HepG2 (cell line): ENCODE measurements around the gene ADGRG1. TPM values are rescaled to one million over a fixed set of nuclear protein-coding genes. Genes with fewer than 3 reads are reported as not detected.

Experiments used
- ETV6 ChIP-seq: sonication (generic); formaldehyde crosslinking; conservative IDR thresholded peaks from 2 replicates; pipeline ENCODE4 v1.4.0; 2020; ENCODE audit warnings: missing genetic modification reagents
- MEIS2 ChIP-seq: sonication (generic); formaldehyde crosslinking; IDR thresholded peaks from 2 replicates; pipeline ENCODE4 v1.9.0; 2021; ENCODE audit warnings: mild to moderate bottlenecking, missing genetic modification reagents
- ZMYM2 ChIP-seq: sonication (generic); formaldehyde crosslinking; IDR thresholded peaks from 2 replicates; pipeline ENCODE4 v1.8.0; 2022; ENCODE audit warnings: mild to moderate bottlenecking, missing genetic modification reagents
- polyA plus RNA-seq, 8 experiments: library from polyadenylated mRNA; depleted of rRNA in 3 of 8; stranded (reverse) in 7 of 8; unstranded in 1 of 8; fragments of >200 nt; fragmentation: Illumina TruSeq in 4 of 8; extraction: Trizol in 4 of 8; gene quantifications; 2 replicates each; pipeline versions ENCODE4 v1.2.1 to v1.2.3, GENCODE V29; 2011 to 2016; ENCODE audit warnings: low read depth in 4 of 8, missing spikeins in 1 of 8, mixed read lengths in 1 of 8; ENCODE audit not compliant: insufficient read depth in 1 of 8
- total RNA-seq, 5 experiments: library from RNA; depleted of rRNA; stranded (reverse); fragments of >200 nt; fragmentation: Illumina TruSeq; extraction: Trizol; gene quantifications; 2 replicates each; pipeline ENCODE4 v1.2.3, GENCODE V29; 2016; ENCODE audit warnings: low read depth in 1 of 5
- TF ChIP-seq, protein P1 (sequence below): sonication (generic); formaldehyde crosslinking; IDR thresholded peaks from 2 replicates; pipeline ENCODE4 v1.4.0; 2020; ENCODE audit warnings: low read depth, missing genetic modification reagents
- TF ChIP-seq, protein P2 (sequence below): sonication (generic); formaldehyde crosslinking; IDR thresholded peaks from 2 replicates; pipeline ENCODE4 v1.8.0; 2022; ENCODE audit warnings: low read depth, missing genetic modification reagents

ADGRG1 gene
- total and polyA plus RNA-seq, 2 of the 13 experiments (the other 11 are each of a cell fraction or from before 2014, with no cell fraction given) = 2.7 to 5.9 TPM

DNA sequence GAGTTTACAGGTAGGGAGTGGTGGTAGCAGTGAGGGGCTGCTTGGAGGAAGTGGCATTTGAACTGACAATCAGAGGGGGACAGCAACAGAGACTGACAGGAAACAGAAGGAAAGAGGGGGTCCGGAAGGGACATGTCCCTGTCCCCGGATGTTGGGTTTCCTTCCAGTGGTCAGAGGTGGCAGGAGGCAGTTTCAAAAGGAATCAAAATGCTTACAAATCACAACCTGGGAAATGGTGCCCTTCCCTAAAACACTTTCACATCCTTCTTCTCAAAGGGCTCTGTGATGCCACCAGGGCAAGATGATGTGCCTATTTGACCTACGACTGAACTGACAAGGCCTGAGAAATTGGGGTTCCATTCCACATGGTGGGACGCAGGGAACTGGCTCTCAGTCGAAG, 19.7 kb downstream of the ADGRG1 start (continued):
- TF ChIP-seq, protein P1, sequence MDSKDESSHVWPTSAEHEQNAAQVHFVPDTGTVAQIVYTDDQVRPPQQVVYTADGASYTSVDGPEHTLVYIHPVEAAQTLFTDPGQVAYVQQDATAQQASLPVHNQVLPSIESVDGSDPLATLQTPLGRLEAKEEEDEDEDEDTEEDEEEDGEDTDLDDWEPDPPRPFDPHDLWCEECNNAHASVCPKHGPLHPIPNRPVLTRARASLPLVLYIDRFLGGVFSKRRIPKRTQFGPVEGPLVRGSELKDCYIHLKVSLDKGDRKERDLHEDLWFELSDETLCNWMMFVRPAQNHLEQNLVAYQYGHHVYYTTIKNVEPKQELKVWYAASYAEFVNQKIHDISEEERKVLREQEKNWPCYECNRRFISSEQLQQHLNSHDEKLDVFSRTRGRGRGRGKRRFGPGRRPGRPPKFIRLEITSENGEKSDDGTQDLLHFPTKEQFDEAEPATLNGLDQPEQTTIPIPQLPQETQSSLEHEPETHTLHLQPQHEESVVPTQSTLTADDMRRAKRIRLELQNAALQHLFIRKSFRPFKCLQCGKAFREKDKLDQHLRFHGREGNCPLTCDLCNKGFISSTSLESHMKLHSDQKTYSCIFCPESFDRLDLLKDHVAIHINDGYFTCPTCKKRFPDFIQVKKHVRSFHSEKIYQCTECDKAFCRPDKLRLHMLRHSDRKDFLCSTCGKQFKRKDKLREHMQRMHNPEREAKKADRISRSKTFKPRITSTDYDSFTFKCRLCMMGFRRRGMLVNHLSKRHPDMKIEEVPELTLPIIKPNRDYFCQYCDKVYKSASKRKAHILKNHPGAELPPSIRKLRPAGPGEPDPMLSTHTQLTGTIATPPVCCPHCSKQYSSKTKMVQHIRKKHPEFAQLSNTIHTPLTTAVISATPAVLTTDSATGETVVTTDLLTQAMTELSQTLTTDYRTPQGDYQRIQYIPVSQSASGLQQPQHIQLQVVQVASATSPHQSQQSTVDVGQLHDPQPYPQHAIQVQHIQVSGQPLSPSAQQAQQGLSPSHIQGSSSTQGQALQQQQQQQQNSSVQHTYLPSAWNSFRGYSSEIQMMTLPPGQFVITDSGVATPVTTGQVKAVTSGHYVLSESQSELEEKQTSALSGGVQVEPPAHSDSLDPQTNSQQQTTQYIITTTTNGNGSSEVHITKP (CRISPR knock-in tag) = no peak
- TF ChIP-seq, protein P2, sequence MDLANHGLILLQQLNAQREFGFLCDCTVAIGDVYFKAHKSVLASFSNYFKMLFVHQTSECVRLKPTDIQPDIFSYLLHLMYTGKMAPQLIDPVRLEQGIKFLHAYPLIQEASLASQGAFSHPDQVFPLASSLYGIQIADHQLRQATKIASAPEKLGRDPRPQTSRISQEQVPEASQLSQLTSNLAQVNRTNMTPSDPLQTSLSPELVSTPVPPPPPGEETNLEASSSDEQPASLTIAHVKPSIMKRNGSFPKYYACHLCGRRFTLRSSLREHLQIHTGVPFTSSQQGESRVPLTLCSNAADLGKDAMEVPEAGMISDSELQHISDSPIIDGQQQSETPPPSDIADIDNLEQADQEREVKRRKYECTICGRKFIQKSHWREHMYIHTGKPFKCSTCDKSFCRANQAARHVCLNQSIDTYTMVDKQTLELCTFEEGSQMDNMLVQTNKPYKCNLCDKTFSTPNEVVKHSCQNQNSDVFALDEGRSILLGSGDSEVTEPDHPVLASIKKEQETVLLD (CRISPR knock-in tag) = no peak
- TF ChIP-seq MEIS2 (CRISPR knock-in tag) (no peak), ETV6 (CRISPR knock-in tag) (no peak), ZMYM2 (no peak; the same call in 1 of the 2 replicates)
